ACC112 (cell line): Measurements from ENCODE around the gene PREX1.
"Not testable (repeated sequence)": the region's sequence is repeated elsewhere in the genome, so short reads cannot be mapped to it uniquely, and the experiment has no call there.

Experiments used
- H2AFZ ChIP-seq: fragments of 200-600 bp; sonication (generic); one replicate; pipeline ENCODE4 v1.6.0; 2017; ENCODE audit warnings: antibody characterized with exemption, low read length; ENCODE audit not compliant: unreplicated experiment
- H3K27ac ChIP-seq: fragments of 200-600 bp; sonication (generic); 2 replicates; pipeline ENCODE4 v1.5.1; 2014; ENCODE audit warnings: low read depth, mild to moderate bottlenecking, antibody characterized with exemption, low read length, moderate library complexity
- H3K27me3 ChIP-seq: fragments of 200-600 bp; sonication (generic); 2 replicates; pipeline ENCODE4 v1.6.1; 2014; ENCODE audit warnings: mild to moderate bottlenecking, antibody characterized with exemption, low read length, moderate library complexity, mixed read lengths; ENCODE audit not compliant: insufficient read depth
- H3K36me3 ChIP-seq: fragments of 200-600 bp; sonication (generic); 2 replicates; pipeline ENCODE4 v1.6.1; 2016; ENCODE audit warnings: mild to moderate bottlenecking, antibody characterized with exemption, low read length, moderate library complexity, mixed read lengths; ENCODE audit not compliant: insufficient read depth
- H3K4me1 ChIP-seq: fragments of 200-600 bp; sonication (generic); one replicate; pipeline ENCODE4 v1.6.1; 2016; ENCODE audit warnings: low read length, mixed read lengths; ENCODE audit not compliant: insufficient read depth, unreplicated experiment, control insufficient read depth
- H3K4me3 ChIP-seq: fragments of 200-600 bp; sonication (generic); 2 replicates; pipeline ENCODE4 v1.5.1; 2014; ENCODE audit warnings: mild to moderate bottlenecking, low read depth, low read length
- H3K79me2 ChIP-seq: fragments of 200-600 bp; sonication (generic); one replicate; pipeline ENCODE4 v1.6.0; 2016; ENCODE audit warnings: low read length; ENCODE audit not compliant: control insufficient read depth, unreplicated experiment, insufficient read depth

Gene PREX1

GRCh38 chr20:48783533-48784272, 44.1 kb downstream of the PREX1 start:
- Histone ChIP-seq H3K27ac (no peak overlapping the region), H3K36me3 (no peaks in the 10 kb centered on the region), H3K79me2 (no peaks in the 10 kb centered on the region), H3K4me1 (peaks cover 11% of the 10 kb centered on the region), H2AFZ (no peak overlapping the region), H3K4me3 (no peak overlapping the region), H3K27me3 (no peaks in the 10 kb centered on the region)

GRCh38 chr20:48782901-48783308, 44.9 kb downstream of the PREX1 start:
- no peaks in the 10 kb centered on the region for H3K36me3 ChIP-seq
- H3K79me2 ChIP-seq = no peaks in the 10 kb centered on the region
- no peak overlapping the region for H2AFZ ChIP-seq
- H3K27me3 ChIP-seq = no peaks in the 10 kb centered on the region
- no peak overlapping the region for H3K4me3 ChIP-seq
- H3K4me1 ChIP-seq = peaks cover 4% of the 10 kb centered on the region
- H3K27ac ChIP-seq = no peak overlapping the region

- no peaks in the 10 kb centered on the region for H3K79me2 ChIP-seq
- H2AFZ ChIP-seq = no peak overlapping the region
- H3K27ac ChIP-seq = no peak overlapping the region
- H3K4me1 ChIP-seq = no peaks in the 10 kb centered on the region
- no peaks in the 10 kb centered on the region for H3K27me3 ChIP-seq
- H3K36me3 ChIP-seq = no peaks in the 10 kb centered on the region
- H3K4me3 ChIP-seq = no peak overlapping the region
Observed at GRCh38 chr20:48782053-48782452, 45.7 kb downstream of the PREX1 start.

- H3K36me3 ChIP-seq = no peaks in the 10 kb centered on the region
- no peak overlapping the region for H2AFZ ChIP-seq
- no peaks in the 10 kb centered on the region for H3K79me2 ChIP-seq
- no peak overlapping the region for H3K4me3 ChIP-seq
- no peak overlapping the region for H3K27ac ChIP-seq
- no peaks in the 10 kb centered on the region for H3K27me3 ChIP-seq
- H3K4me1 ChIP-seq = peaks cover 3% of the 10 kb centered on the region
Observed at GRCh38 chr20:48781634-48782033, 46.2 kb downstream of the PREX1 start.

GRCh38 chr20:48779435-48779834, 48.4 kb downstream of the PREX1 start:
- H3K36me3 ChIP-seq = no peaks in the 10 kb centered on the region
- H3K4me1 ChIP-seq = peaks cover 5% of the 10 kb centered on the region
- no peaks in the 10 kb centered on the region for H3K79me2 ChIP-seq
- H2AFZ ChIP-seq = no peak overlapping the region
- no peak overlapping the region for H3K4me3 ChIP-seq
- no peak overlapping the region for H3K27ac ChIP-seq
- no peaks in the 10 kb centered on the region for H3K27me3 ChIP-seq

- Histone ChIP-seq H3K4me1 (peaks cover 5% of the 10 kb centered on the region), H3K79me2 (no peaks in the 10 kb centered on the region), H3K27me3 (no peaks in the 10 kb centered on the region), H2AFZ (no peak overlapping the region), H3K27ac (no peak overlapping the region), H3K36me3 (no peaks in the 10 kb centered on the region), H3K4me3 (no peak overlapping the region)
Observed at GRCh38 chr20:48777821-48778220, 50.0 kb downstream of the PREX1 start.

GRCh38 chr20:48777005-48777404, 50.8 kb downstream of the PREX1 start:
- Histone ChIP-seq H2AFZ (no peak overlapping the region), H3K27me3 (no peaks in the 10 kb centered on the region), H3K79me2 (no peaks in the 10 kb centered on the region), H3K27ac (no peak overlapping the region), H3K4me3 (no peak overlapping the region), H3K36me3 (no peaks in the 10 kb centered on the region), H3K4me1 (peaks cover 5% of the 10 kb centered on the region)

GRCh38 chr20:48776306-48776705, 51.5 kb downstream of the PREX1 start:
- Histone ChIP-seq H3K27ac (no peak overlapping the region), H3K4me3 (no peak overlapping the region), H3K4me1 (peaks cover 5% of the 10 kb centered on the region)

GRCh38 chr20:48775545-48775944, 52.3 kb downstream of the PREX1 start:
- not testable (repeated sequence) for H2AFZ ChIP-seq, H3K4me3 ChIP-seq, H3K79me2 ChIP-seq, H3K4me1 ChIP-seq, H3K27ac ChIP-seq, H3K27me3 ChIP-seq, H3K36me3 ChIP-seq

More at GRCh38 chr20:48776306-48776705, 51.5 kb downstream of the PREX1 start:
- Histone ChIP-seq H3K36me3 (no peaks in the 10 kb centered on the region), H2AFZ (no peak overlapping the region), H3K79me2 (no peaks in the 10 kb centered on the region), H3K27me3 (no peaks in the 10 kb centered on the region)

- peaks cover 5% of the 10 kb centered on the region for H3K4me1 ChIP-seq
- no peaks in the 10 kb centered on the region for H3K79me2 ChIP-seq
- H2AFZ ChIP-seq = no peak overlapping the region
- H3K27me3 ChIP-seq = no peaks in the 10 kb centered on the region
- H3K27ac ChIP-seq = no peak overlapping the region
- no peaks in the 10 kb centered on the region for H3K36me3 ChIP-seq
- H3K4me3 ChIP-seq = no peak overlapping the region
Observed at GRCh38 chr20:48774696-48775095, 53.1 kb downstream of the PREX1 start.

- Histone ChIP-seq H3K4me1 (peaks cover 5% of the 10 kb centered on the region), H3K79me2 (no peaks in the 10 kb centered on the region), H3K27ac (no peak overlapping the region), H3K36me3 (no peaks in the 10 kb centered on the region), H3K27me3 (no peaks in the 10 kb centered on the region), H2AFZ (no peak overlapping the region), H3K4me3 (no peak overlapping the region)
Observed at GRCh38 chr20:48773837-48774418, 53.9 kb downstream of the PREX1 start.
